Colonic mucosa (tissue), 4 donors: Measurements from ENCODE around the gene ELOVL5. TPM values are rescaled to one million over a fixed set of nuclear protein-coding genes. Genes with fewer than 3 reads are reported as not detected.

Source experiments
- DNase-seq: peaks from one replicate; pipeline ENCODE4 v3.0.0-alpha.2; 2020
- H3K27ac ChIP-seq: fragments of 200-600 bp; one replicate; pipeline ENCODE4 v1.8.0; 2021
- H3K27me3 ChIP-seq: fragments of 200-600 bp; one replicate; pipeline ENCODE4 v1.8.0; 2021
- H3K36me3 ChIP-seq: fragments of 200-600 bp; one replicate; pipeline ENCODE4 v1.8.0; 2021
- H3K4me1 ChIP-seq: fragments of 200-600 bp; one replicate; pipeline ENCODE4 v1.8.0; 2021; ENCODE audit warnings: mild to moderate bottlenecking
- H3K4me3 ChIP-seq: fragments of 200-600 bp; one replicate; pipeline ENCODE4 v1.8.0; 2021
- H3K9ac ChIP-seq, 2 donors: one replicate each; pipeline ENCODE4 v1.7.0; 2013; ENCODE audit warnings: control low read depth in 2 of 2, low read depth in 2 of 2, low read length in 2 of 2
- H3K9me3 ChIP-seq: fragments of 200-600 bp; one replicate; pipeline ENCODE4 v1.8.0; 2021
- intact Hi-C: fragments of 100-400 bp; cut with DNase I; formaldehyde crosslinking; loops from one replicate; pipeline ENCODE4 v1.14.1; 2022
- total RNA-seq, 2 donors: library from RNA; stranded (reverse); fragmentation: NEBNext Ultra II Directional in 1 of 2; extraction: Animal tissue kit (Norgen Biotek cat#: 25700) in 1 of 2; gene quantifications; one replicate each; pipeline ENCODE4 v1.2.1, GENCODE V29; 2021
- TF ChIP-seq, protein P1 (sequence below): fragments of 200-600 bp; IDR thresholded peaks from one replicate; pipeline ENCODE4 v1.8.0; 2022; ENCODE audit warnings: antibody characterized with exemption, mild to moderate bottlenecking
- donor health status: healthy.
- donor health status: DM: no; HTN: no; CAD: no.
- donor health status: DM: no; HTN: no; CAD: no.

Gene ELOVL5
- total RNA-seq, 2 donors from 2014 or later, result 17.5 to 34.9 TPM

DNA sequence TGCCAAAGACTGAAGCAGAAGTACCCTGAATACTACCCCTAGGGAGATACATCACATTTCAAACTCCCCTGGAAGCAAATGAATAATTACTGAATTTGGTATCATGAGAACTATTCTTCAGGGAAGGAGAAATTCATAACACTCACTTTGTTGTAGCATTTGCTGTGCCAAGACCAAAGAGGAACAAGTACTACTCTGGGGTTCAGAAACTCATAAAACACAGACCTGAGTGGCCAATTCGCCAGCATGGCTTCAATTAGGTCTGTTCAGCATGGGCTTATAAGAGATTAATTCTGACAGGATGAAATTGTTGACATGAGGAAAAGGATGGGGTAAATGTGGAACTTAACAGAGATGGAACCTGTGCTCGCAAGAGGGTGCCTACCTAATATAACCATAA is 6.5 kb downstream of the ELOVL5 start:
- H3K4me1 ChIP-seq, result no peaks in the 10 kb centered on the region
- no peak overlapping the region for H3K27ac ChIP-seq
- no peaks in the 10 kb centered on the region for H3K9me3 ChIP-seq
- TF ChIP-seq, protein P1, sequence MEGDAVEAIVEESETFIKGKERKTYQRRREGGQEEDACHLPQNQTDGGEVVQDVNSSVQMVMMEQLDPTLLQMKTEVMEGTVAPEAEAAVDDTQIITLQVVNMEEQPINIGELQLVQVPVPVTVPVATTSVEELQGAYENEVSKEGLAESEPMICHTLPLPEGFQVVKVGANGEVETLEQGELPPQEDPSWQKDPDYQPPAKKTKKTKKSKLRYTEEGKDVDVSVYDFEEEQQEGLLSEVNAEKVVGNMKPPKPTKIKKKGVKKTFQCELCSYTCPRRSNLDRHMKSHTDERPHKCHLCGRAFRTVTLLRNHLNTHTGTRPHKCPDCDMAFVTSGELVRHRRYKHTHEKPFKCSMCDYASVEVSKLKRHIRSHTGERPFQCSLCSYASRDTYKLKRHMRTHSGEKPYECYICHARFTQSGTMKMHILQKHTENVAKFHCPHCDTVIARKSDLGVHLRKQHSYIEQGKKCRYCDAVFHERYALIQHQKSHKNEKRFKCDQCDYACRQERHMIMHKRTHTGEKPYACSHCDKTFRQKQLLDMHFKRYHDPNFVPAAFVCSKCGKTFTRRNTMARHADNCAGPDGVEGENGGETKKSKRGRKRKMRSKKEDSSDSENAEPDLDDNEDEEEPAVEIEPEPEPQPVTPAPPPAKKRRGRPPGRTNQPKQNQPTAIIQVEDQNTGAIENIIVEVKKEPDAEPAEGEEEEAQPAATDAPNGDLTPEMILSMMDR, result no peak
- no peak overlapping the region for H3K4me3 ChIP-seq
- H3K9ac ChIP-seq, result no peak overlapping the region
- intact Hi-C loops, result no loop called here
- no peaks in the 10 kb centered on the region for H3K36me3 ChIP-seq
- no peak for DNase-seq
- H3K27me3 ChIP-seq, result no peaks in the 10 kb centered on the region

DNA sequence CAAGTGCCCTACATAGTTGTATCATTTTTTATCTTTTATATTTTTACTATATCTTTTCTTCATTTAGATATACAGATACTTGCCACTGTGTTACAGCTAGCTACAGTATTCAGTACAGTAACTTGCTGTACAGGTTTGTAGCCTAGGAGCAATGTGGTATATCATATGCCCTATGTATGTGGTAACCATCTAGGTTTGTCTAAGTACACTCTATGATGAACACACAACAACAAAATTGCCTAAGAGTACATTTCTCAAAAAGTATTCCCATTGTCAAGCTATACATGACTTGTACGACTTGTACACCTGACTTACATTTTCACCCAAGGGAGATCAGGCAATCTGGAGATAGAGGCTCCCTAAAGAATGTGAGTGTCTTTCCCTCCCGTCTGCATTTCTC is 8.2 kb downstream of the ELOVL5 start:
- TF ChIP-seq, protein P1, result no peak
- Histone ChIP-seq H3K36me3 (no peaks in the 10 kb centered on the region), H3K9me3 (no peaks in the 10 kb centered on the region), H3K27me3 (no peaks in the 10 kb centered on the region), H3K9ac (no peak overlapping the region), H3K27ac (no peak overlapping the region), H3K4me3 (no peak overlapping the region), H3K4me1 (no peaks in the 10 kb centered on the region)
- intact Hi-C loops, result no loop called here
- no peak for DNase-seq

DNA sequence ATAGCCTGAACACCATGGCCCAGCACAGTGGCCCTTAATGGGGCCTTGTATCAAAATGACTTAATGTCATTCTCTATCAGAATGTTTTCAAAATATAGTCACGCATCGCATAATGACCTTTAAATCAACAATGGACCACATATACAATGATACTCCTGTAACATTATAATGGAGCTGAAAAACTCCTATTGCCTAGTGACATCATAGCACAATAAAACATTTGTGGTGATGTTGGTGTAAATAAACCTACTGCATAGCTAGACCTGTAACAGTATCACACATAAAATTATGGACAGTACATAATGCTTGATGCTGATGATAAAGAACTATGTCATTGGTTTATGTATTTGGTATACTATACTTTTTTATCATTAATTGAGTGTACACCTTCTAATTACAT is 9.3 kb downstream of the ELOVL5 start:
- no peak for DNase-seq
- no peaks in the 10 kb centered on the region for H3K9me3 ChIP-seq
- H3K4me1 ChIP-seq, result no peaks in the 10 kb centered on the region
- H3K36me3 ChIP-seq, result no peaks in the 10 kb centered on the region
- no peak overlapping the region for H3K4me3 ChIP-seq
- H3K27ac ChIP-seq, result no peak overlapping the region
- intact Hi-C loops, result no loop called here
- H3K9ac ChIP-seq, result no peak overlapping the region
- TF ChIP-seq, protein P1, result no peak
- no peaks in the 10 kb centered on the region for H3K27me3 ChIP-seq

DNA sequence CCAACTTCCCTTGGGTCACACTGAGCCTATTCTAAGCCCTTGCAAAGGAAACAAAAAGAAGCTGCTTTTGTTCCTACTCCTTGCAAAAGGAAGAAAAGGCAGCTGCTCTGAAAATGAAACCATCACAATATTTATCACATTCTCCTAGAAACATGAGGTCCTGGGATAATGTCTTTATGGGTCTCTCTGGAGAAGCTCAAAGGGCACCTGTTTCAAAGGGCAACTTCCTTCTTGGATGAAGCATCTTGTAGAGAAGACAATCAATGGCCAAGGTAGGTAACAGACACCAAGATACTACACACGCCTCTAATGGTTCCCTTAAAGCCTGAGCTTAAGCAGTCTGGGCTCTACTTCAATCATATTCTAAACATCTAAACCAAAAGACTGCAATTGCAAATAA is 10.4 kb downstream of the ELOVL5 start:
- no peaks in the 10 kb centered on the region for H3K9me3 ChIP-seq
- TF ChIP-seq, protein P1, result no peak

DNA sequence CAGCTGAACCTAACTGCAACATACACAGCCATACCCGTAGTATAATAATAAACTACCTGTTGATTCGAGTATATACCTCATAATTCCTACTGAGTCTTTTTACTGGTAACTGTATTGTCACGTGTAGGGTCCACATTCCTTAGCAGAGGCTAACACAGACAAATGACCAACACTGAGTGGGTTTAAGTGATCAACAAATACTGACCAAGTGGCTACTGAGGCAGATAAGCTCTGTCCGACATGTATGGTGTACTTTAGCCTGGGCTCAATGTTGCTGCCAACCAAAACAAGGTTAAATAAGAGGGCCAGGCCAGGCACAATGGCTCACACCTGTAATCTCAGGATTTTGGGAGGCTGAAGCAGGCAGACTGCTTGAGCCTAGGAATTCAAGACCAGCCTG is 12.7 kb downstream of the ELOVL5 start:
- Histone ChIP-seq H3K4me3 (no peak overlapping the region), H3K27ac (peak overlapping the region; percentile 60), H3K9me3 (no peaks in the 10 kb centered on the region), H3K27me3 (no peaks in the 10 kb centered on the region), H3K9ac (no peak overlapping the region), H3K4me1 (no peaks in the 10 kb centered on the region), H3K36me3 (no peaks in the 10 kb centered on the region)
- DNase-seq, result no peak
- TF ChIP-seq, protein P1, result no peak
- intact Hi-C loops, result no loop called here

More for the DNA sequence above, 10.4 kb downstream of the ELOVL5 start:
- H3K4me1 ChIP-seq, result no peaks in the 10 kb centered on the region
- no peak for DNase-seq
- no peaks in the 10 kb centered on the region for H3K27me3 ChIP-seq
- no peaks in the 10 kb centered on the region for H3K36me3 ChIP-seq
- no peak overlapping the region for H3K9ac ChIP-seq
- H3K27ac ChIP-seq, result no peak overlapping the region
- no peak overlapping the region for H3K4me3 ChIP-seq
- intact Hi-C loops, result no loop called here
